Lower leg skin (tissue), 4 donors: ENCODE data around the gene C1orf50. TPM values are rescaled to one million over a fixed set of nuclear protein-coding genes. Genes with fewer than 3 reads are reported as not detected.
"Not testable (repeated sequence)": the region's sequence is repeated elsewhere in the genome, so short reads cannot be mapped to it uniquely, and the experiment has no call there.

Source experiments
- DNase-seq, 2 donors: peaks; one replicate each; pipeline ENCODE4 v3.0.0-alpha.2; 2019; ENCODE audit warnings: low spot score in 2 of 2
- H3K4me3 ChIP-seq: fragments of 200-600 bp; sonication (generic); 2 replicates; pipeline ENCODE4 v1.5.1; 2017; ENCODE audit warnings: mild to moderate bottlenecking, low read depth; ENCODE audit not compliant: poor library complexity, severe bottlenecking
- POLR2A ChIP-seq, 2 donors: fragments of 450-650 bp; IDR thresholded peaks; one replicate each; pipeline ENCODE4 v1.6.1; 2016 to 2017; ENCODE audit warnings: antibody characterized with exemption in 2 of 2, mild to moderate bottlenecking in 1 of 2, moderate library complexity in 1 of 2
- WGBS, 2 donors: methylation state at CpG; one replicate each; pipeline ENCODE4 v1.1.5; 2018; 5-methylcytosine and 5-hydroxymethylcytosine counted together
- intact Hi-C: fragments of 100-400 bp; cut with DNase I; formaldehyde crosslinking; loops from one replicate; pipeline ENCODE4 v1.15.0; 2023; ENCODE audit warnings: low total_unique reads
- total RNA-seq, 4 donors: library from RNA; depleted of rRNA; stranded (reverse); fragments of >200 nt; gene quantifications; one replicate each; pipeline ENCODE4 v1.1.0, GENCODE V29; 2016
- TF ChIP-seq, protein P1 (sequence below), 3 donors: fragments of 450-650 bp; IDR thresholded peaks; one replicate each; pipeline ENCODE4 v1.5.1; 2016; ENCODE audit warnings: antibody characterized with exemption in 3 of 3, mild to moderate bottlenecking in 3 of 3, moderate library complexity in 2 of 3

C1orf50 gene
- total RNA-seq, 4 donors from 2014 or later: 2.5 to 6.7 (median 3.6) TPM

DNA sequence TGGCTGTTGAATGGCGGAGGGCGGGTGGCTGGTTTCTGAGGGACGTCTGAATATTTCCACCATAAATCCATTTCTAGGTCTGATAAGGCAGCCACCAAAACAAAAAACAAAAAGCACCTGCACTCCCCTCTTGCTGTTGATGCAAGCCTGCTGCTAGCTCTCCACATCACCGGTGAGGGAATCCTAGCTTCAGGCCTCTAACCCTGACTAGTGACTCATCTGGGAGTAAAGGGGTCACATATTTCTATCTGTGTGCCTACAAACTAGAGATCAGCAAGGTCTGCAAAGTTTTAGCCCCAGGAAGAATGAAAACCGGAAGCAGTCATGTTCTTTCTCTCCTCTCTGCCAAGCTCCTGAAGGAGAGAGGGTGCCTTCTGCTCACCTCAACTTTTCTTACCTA is 39.5 kb downstream of the C1orf50 start:
- H3K4me3 ChIP-seq: no peak overlapping the region
- intact Hi-C loops: no loop called here
- 86 to 87% methylated on average over 5 of the region's 5 CpGs for WGBS, 2 donors
- DNase-seq: no peak
- TF ChIP-seq POLR2A (IDR thresholded peaks at IDR 0.05): no peak
- TF ChIP-seq, protein P1, sequence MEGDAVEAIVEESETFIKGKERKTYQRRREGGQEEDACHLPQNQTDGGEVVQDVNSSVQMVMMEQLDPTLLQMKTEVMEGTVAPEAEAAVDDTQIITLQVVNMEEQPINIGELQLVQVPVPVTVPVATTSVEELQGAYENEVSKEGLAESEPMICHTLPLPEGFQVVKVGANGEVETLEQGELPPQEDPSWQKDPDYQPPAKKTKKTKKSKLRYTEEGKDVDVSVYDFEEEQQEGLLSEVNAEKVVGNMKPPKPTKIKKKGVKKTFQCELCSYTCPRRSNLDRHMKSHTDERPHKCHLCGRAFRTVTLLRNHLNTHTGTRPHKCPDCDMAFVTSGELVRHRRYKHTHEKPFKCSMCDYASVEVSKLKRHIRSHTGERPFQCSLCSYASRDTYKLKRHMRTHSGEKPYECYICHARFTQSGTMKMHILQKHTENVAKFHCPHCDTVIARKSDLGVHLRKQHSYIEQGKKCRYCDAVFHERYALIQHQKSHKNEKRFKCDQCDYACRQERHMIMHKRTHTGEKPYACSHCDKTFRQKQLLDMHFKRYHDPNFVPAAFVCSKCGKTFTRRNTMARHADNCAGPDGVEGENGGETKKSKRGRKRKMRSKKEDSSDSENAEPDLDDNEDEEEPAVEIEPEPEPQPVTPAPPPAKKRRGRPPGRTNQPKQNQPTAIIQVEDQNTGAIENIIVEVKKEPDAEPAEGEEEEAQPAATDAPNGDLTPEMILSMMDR (IDR thresholded peaks at IDR 0.05): no peak

DNA sequence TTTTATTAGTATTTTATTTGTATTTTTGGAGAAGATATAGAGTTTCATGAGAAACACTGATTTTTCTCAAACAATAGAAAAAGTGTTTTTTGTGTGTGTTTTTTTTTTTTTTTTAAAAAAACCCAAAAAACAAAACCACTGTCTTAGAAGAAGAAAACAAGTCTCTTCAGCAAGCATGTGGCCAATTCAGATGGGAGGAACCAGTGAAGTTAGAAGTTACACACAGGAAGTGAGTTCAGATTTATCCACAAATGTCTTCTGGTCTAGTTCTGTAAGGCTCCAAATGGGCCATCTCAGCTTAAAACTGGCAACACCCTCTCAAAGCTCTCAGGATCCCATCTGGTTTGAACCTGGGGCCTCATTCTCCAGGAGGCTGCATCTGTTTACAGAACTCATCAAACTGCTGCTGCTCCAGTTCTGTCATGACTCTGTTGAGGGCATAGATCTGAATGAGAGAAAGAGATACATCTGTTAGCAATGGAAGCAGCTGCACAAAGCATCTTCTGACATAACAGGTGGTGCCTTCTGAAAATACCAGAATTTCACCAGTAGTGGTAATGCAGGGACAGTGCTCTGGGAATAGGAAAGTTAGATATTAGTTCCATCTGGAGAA is 40.1 kb downstream of the C1orf50 start:
- DNase-seq: no peak
- H3K4me3 ChIP-seq: no peak overlapping the region
- intact Hi-C loops: no loop called here
- no peak for TF ChIP-seq POLR2A (IDR thresholded peaks at IDR 0.05)
- TF ChIP-seq, protein P1 (IDR thresholded peaks at IDR 0.05): no peak

DNA sequence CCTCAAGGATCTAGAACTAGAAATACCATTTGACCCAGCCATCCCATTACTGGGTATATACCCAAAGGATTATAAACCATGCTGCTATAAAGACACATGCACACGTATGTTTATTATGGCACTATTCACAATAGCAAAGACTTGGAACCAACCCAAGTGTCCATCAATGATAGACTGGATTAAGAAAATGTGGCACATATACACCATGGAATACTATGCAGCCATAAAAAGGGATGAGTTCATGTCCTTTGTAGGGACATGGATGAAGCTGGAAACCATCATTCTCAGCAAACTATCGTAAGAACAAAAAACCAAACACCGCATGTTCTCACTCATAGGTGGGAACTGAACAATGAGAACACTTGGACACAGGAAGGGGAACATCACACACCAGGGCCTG is 47.8 kb downstream of the C1orf50 start:
- 95 to 100% methylated on average over 3 of the region's 3 CpGs for whole genome bisulfite sequencing, 2 donors
- intact Hi-C loops, H3K4me3 ChIP-seq, DNase-seq: not testable (repeated sequence)

DNA sequence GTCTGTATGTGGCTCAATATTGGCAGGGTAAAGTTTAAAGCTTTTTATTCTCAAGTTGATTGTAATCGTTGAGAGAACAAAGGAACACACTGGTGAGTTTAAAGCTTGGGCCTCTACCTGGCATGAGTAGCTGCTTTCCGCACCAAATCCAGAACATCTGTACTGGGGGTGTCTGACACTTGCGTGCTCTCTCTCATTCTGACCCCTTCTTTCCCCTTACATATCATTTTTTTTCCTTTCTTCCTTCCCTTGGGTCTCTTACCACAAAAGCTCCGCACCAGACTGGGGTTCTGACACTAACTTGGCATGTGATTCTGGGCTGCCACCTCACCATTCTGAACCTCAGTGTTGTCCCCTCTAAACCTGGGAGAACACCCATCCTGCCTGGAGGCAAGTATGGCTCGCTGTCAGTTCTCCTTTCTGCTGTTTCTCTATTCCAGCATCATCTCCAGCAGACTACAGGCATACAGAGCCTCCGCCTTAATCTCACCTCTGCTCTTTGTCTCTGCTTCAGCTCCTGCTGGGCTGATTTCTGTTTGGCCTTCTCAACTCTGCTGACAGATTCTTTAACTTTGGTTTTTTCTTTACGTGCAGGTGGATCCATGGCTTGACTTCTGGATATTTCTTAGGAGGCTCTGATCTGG is 49.0 kb downstream of the C1orf50 start:
- no peak for DNase-seq
- TF ChIP-seq POLR2A (IDR thresholded peaks at IDR 0.05): no peak
- TF ChIP-seq, protein P1 (IDR thresholded peaks at IDR 0.05): no peak
- peak overlapping the region; percentile 53 for H3K4me3 ChIP-seq
- 24% methylated on average over 7 of the region's 7 CpGs for WGBS, 2 donors
- intact Hi-C loops: no loop called here

DNA sequence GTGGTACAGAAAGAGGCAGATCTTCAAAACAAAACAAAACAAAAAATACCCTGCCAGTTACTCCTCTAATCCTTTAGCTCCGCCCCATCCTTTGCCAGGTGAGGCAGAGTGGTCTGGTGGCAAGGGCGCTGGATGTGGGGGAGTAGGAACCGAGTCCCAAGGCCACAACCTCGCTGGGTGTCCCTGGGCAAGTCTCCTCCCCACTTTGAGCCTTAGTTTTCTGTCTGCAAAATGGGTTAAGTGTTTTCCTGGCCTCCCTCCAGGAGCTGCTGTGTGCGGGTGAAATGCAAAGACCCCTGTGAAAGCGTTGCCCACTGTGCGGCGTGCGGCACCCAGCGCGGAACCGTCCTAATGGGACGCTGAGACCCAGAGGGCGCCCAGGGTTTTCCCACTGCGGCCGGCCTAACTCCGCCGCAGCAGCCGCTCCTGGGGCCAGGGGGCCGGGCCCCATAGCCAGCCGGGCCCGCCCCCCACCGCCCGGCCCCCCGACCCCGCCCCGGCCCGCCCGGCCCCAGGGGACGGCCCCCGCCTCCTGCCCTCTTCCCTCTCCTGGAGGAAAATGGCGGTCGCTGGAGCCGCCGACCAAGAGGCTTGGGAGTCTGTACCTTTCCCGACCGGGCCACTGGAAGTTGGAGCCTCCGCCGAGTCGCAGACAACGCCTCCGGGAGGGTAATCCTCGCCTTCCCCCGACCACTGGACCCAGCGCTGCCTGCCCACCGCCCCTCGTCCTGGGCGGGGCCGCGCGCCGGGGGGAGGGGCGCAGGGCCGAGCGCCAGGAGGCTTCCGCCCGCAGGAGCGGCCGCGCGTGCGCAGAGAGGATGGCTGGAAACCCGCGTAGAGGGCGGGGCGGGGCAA is 49.8 kb downstream of the C1orf50 start, which contains the start of the genes ERMAP and SVBP:
Gene ERMAP, plus strand, starts transcription at position 538 of the 855 bp plus-strand sequence. CDS start 13,327 bp downstream, outside the sequence.
Gene SVBP, minus strand, starts transcription at position 813 of the 855 bp plus-strand sequence. CDS start 853 bp downstream, outside the sequence.
- intact Hi-C loops: no loop called here
- peak within 1 kb of the TSS; percentile 53 for H3K4me3 ChIP-seq
- peak; percentile 88 to 98 for DNase-seq
- WGBS, 2 donors: 1 to 4% methylated on average over 10 to 56 of the region's 66 CpGs
- no peak for TF ChIP-seq POLR2A (IDR thresholded peaks at IDR 0.05)
- TF ChIP-seq, protein P1 (IDR thresholded peaks at IDR 0.05): no peak

DNA sequence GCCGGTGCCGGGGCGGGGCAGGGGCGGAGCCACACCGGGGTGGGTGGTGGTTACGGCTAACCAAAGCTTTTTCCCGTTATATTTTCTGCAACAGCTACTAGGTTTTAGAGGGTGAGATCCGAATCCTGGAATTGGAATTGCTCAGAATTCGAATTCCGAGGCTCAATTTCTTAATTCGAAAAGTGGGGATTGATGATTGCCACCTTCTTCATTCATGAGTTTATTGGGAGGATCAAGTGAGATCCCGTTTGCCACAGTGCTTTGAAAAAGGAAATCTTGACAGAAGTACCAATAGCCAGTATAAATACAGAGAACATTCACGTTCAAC is 50.4 kb downstream of the C1orf50 start:
- no peak for TF ChIP-seq POLR2A (IDR thresholded peaks at IDR 0.05)
- TF ChIP-seq, protein P1 (IDR thresholded peaks at IDR 0.05): no peak
- intact Hi-C loops: no loop called here
- no peak for DNase-seq
- WGBS, 2 donors: 1% methylated on average over 10 to 13 of the region's 13 CpGs
- no peak overlapping the region for H3K4me3 ChIP-seq
